Uterus (tissue), 4 donors: ENCODE measurements around the gene HTR1D. TPM values are rescaled to one million over a fixed set of nuclear protein-coding genes. Genes with fewer than 3 reads are reported as not detected.

Source experiments
- DNase-seq, 2 donors: peaks; one replicate each; pipeline ENCODE4 v3.0.0-alpha.2; 2019 to 2020
- H3K27ac ChIP-seq, 2 donors: fragments of 200-600 bp; sonication (generic); 1 replicate in 1 of 2; 2 replicates in 1 of 2; pipeline ENCODE4 v1.5.1; 2016 to 2018
- H3K27me3 ChIP-seq, 2 donors: fragments of 200-600 bp; sonication (generic); one replicate each; pipeline ENCODE4 v1.5.1; 2018 to 2019; ENCODE audit warnings: control low read depth in 1 of 2
- H3K36me3 ChIP-seq, 2 donors: fragments of 200-600 bp; sonication (generic); one replicate each; pipeline ENCODE4 v1.5.1; 2019; ENCODE audit warnings: control low read depth in 1 of 2
- H3K4me1 ChIP-seq, 2 donors: fragments of 200-600 bp; sonication (generic); one replicate each; pipeline ENCODE4 v1.5.1; 2018 to 2019; ENCODE audit warnings: control low read depth in 1 of 2
- H3K4me3 ChIP-seq, 2 donors: fragments of 200-600 bp; sonication (generic); 1 replicate in 1 of 2; 2 replicates in 1 of 2; pipeline ENCODE4 v1.5.1; 2018 to 2019; ENCODE audit warnings: mild to moderate bottlenecking in 1 of 2
- H3K9me3 ChIP-seq, 2 donors: fragments of 200-600 bp; sonication (generic); one replicate each; pipeline ENCODE4 v1.5.1; 2019; ENCODE audit warnings: control low read depth in 1 of 2
- CTCF ChIP-seq, 4 experiments: fragments of 200-600 bp in 2 of 4; fragments of 450-650 bp in 2 of 4; sonication (generic) in 2 of 4; IDR thresholded peaks; one replicate each; pipeline ENCODE4 v1.5.1; 2016 to 2019; ENCODE audit warnings: antibody characterized with exemption in 4 of 4, mild to moderate bottlenecking in 2 of 4, moderate library complexity in 1 of 4
- POLR2A ChIP-seq, 2 donors: fragments of 450-650 bp; IDR thresholded peaks; one replicate each; pipeline ENCODE4 v1.6.1; 2016; ENCODE audit warnings: antibody characterized with exemption in 2 of 2, mild to moderate bottlenecking in 1 of 2, moderate library complexity in 1 of 2
- intact Hi-C: fragments of 100-400 bp; cut with DNase I; formaldehyde crosslinking; loops from one replicate; pipeline ENCODE4 v1.15.1; 2023; ENCODE audit warnings: low total_unique reads
- total RNA-seq, 4 donors: library from RNA; depleted of rRNA in 3 of 4; stranded (reverse); fragments of >200 nt in 3 of 4; gene quantifications; one replicate each; pipeline versions ENCODE4 v1.1.0 to v1.2.4, GENCODE V29; 2014 to 2023
- donor health status: DM: yes; HTN: yes; CAD: no.

HTR1D gene
- total RNA-seq, 4 donors from 2014 or later, result not detected

- Histone ChIP-seq H3K4me1 (no peaks in the 10 kb centered on the region), H3K4me3 (no peak overlapping the region), H3K27me3 (no peaks in the 10 kb centered on the region), H3K27ac (no peak overlapping the region), H3K9me3 (no peaks in the 10 kb centered on the region), H3K36me3 (no peaks in the 10 kb centered on the region)
- intact Hi-C loops, result no loop called here
- TF ChIP-seq CTCF (IDR thresholded peaks at IDR 0.05) (no peak), POLR2A (IDR thresholded peaks at IDR 0.05) (no peak)
- DNase-seq, result no peak
Measured at GRCh38 chr1:23249787-23250454, 32.6 kb upstream of the HTR1D start.

GRCh38 chr1:23247276-23247675 lies 30.0 kb upstream of the HTR1D start:
- no peak overlapping the region for H3K4me3 ChIP-seq
- H3K27me3 ChIP-seq, result no peaks in the 10 kb centered on the region
- no peaks in the 10 kb centered on the region for H3K9me3 ChIP-seq
- no peak for DNase-seq
- intact Hi-C loops, result no loop called here
- TF ChIP-seq CTCF (IDR thresholded peaks at IDR 0.05) (no peak), POLR2A (IDR thresholded peaks at IDR 0.05) (no peak)
- H3K4me1 ChIP-seq, result no peaks in the 10 kb centered on the region
- no peaks in the 10 kb centered on the region for H3K36me3 ChIP-seq
- no peak overlapping the region for H3K27ac ChIP-seq

DNA sequence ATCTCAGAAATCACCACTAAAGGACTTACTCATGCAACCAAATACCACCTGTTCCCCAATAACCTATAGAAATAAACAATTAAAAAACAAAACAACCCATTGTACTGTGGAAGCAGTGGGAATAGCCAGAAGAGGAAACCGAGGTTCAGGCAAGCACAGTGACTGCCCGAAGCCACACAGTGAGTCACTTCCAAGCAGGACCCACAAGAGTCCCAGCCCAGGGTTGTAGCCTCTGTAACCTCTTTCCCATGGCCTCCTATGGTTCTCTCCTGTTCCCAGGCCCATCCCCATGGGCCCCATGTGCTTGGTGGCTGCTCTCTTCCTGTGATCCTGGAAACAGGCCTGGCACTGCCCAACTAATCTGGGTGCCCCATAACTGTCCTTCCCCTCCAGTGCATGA lies 29.0 kb upstream of the HTR1D start:
- H3K27ac ChIP-seq, result no peak overlapping the region
- no peaks in the 10 kb centered on the region for H3K4me1 ChIP-seq
- TF ChIP-seq POLR2A (IDR thresholded peaks at IDR 0.05), result no peak
- TF ChIP-seq CTCF (IDR thresholded peaks at IDR 0.05), result no peak
- no peaks in the 10 kb centered on the region for H3K27me3 ChIP-seq
- DNase-seq, result no peak
- H3K36me3 ChIP-seq, result no peaks in the 10 kb centered on the region
- intact Hi-C loops, result no loop called here
- no peak overlapping the region for H3K4me3 ChIP-seq
- no peaks in the 10 kb centered on the region for H3K9me3 ChIP-seq

GRCh38 chr1:23244256-23244761 lies 27.0 kb upstream of the HTR1D start:
- no peak for TF ChIP-seq CTCF (IDR thresholded peaks at IDR 0.05)
- no peak for TF ChIP-seq POLR2A (IDR thresholded peaks at IDR 0.05)

GRCh38 chr1:23242414-23242813 lies 25.1 kb upstream of the HTR1D start:
- H3K9me3 ChIP-seq, result no peaks in the 10 kb centered on the region
- no peak for TF ChIP-seq CTCF (IDR thresholded peaks at IDR 0.05)
- TF ChIP-seq POLR2A (IDR thresholded peaks at IDR 0.05), result no peak
- DNase-seq, result no peak
- H3K4me3 ChIP-seq, result no peak overlapping the region
- intact Hi-C loops, result no loop called here
- H3K4me1 ChIP-seq, result no peaks in the 10 kb centered on the region
- no peak overlapping the region for H3K27ac ChIP-seq
- H3K27me3 ChIP-seq, result no peaks in the 10 kb centered on the region
- no peaks in the 10 kb centered on the region for H3K36me3 ChIP-seq

More at GRCh38 chr1:23244256-23244761, 27.0 kb upstream of the HTR1D start:
- intact Hi-C loops, result no loop called here
- DNase-seq, result no peak
- H3K36me3 ChIP-seq, result no peaks in the 10 kb centered on the region
- no peaks in the 10 kb centered on the region for H3K9me3 ChIP-seq
- H3K27ac ChIP-seq, result no peak overlapping the region
- no peaks in the 10 kb centered on the region for H3K27me3 ChIP-seq
- H3K4me3 ChIP-seq, result no peak overlapping the region
- H3K4me1 ChIP-seq, result no peaks in the 10 kb centered on the region
